CD4-positive, alpha-beta T cell treated with Interleukin-12 subunit alpha and Interleukin-12 subunit beta, for 1 hour (primary cell): ENCODE results near the gene SEMA4C.

Source experiments
- DNase-seq: peaks from one replicate; pipeline ENCODE4 v3.0.0-alpha.2; 2020

SEMA4C gene

DNA sequence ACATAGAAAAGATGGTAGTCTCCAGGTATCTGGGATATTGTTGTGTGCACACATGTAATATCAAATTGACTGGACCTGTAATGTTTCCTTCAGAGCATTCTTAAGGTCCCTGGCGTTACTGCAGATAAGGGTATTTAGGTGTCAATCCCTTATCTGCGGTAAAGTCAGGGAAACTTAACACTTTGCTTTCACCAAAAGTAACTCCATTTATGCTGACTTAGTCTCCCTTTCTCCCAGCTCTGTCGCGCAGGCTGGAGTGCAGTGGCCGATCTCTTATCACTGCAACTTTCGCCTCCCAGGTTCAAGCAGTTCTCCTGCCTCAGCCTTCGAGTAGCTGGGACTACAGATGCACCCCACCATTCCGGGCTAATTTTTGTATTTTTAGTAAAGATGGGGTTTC is 52.0 kb downstream of the SEMA4C start:
- DNase-seq = no peak

DNA sequence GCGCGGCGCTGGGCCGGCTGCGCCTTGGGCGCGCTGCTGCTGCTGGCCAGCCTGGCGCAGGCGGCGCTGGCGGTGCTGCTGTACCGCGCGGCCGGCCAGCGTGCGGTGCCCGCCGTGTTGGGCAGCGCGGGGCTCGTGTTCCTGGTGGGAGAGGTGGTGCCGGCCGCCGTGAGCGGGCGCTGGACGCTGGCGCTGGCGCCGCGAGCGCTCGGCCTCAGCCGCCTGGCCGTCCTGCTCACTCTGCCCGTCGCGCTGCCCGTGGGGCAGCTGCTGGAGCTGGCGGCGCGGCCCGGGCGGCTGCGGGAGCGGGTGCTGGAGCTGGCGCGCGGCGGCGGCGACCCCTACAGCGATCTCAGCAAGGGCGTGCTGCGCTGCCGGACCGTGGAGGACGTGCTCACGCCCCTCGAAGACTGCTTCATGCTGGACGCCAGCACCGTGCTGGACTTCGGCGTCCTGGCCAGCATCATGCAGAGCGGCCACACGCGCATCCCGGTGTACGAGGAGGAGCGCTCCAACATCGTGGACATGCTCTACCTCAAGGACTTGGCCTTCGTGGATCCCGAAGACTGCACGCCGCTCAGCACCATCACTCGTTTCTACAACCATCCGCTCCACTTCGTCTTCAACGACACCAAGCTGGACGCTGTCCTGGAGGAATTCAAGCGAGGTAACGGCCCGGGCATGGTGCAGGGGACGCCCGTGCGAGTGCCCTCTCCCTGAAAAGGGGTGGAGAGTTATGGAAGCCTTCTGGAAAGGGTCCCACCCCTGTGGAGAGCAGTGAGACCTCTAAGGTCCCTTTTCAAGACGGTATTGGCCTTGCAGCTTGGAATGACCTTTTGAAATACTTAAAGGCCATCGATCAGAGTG is 52.8 kb downstream of the SEMA4C start:
- no peak for DNase-seq

DNA sequence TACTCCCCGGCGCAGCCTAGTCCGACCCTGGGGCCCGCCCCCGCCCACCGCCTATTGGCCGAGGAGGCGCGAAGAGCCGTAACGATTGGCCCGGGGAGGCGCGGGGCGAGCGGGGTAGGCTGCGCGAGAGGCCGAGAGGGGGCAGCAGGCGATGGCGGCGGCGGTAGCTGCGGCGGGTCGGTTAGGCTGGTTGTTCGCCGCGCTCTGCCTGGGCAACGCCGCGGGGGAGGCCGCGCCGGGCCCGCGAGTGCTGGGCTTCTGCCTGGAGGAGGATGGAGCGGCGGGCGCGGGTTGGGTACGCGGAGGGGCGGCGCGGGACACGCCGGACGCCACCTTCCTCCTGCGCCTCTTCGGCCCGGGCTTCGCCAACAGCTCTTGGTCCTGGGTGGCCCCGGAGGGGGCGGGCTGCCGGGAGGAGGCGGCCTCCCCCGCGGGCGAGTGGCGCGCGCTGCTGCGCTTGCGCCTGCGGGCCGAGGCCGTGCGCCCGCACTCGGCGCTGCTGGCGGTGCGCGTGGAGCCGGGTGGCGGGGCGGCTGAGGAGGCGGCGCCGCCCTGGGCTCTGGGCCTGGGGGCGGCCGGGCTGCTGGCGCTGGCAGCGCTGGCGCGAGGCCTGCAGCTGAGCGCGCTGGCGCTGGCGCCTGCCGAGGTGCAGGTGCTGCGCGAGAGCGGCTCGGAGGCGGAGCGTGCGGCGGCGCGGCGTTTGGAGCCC is 53.6 kb downstream of the SEMA4C start, which contains the start of gene CNNM3:
TSS of gene CNNM3 (plus strand) at position 142 of the 709 bp plus-strand sequence. CDS start at position 152, 10 bp downstream.
- peak; percentile 95 for DNase-seq

DNA sequence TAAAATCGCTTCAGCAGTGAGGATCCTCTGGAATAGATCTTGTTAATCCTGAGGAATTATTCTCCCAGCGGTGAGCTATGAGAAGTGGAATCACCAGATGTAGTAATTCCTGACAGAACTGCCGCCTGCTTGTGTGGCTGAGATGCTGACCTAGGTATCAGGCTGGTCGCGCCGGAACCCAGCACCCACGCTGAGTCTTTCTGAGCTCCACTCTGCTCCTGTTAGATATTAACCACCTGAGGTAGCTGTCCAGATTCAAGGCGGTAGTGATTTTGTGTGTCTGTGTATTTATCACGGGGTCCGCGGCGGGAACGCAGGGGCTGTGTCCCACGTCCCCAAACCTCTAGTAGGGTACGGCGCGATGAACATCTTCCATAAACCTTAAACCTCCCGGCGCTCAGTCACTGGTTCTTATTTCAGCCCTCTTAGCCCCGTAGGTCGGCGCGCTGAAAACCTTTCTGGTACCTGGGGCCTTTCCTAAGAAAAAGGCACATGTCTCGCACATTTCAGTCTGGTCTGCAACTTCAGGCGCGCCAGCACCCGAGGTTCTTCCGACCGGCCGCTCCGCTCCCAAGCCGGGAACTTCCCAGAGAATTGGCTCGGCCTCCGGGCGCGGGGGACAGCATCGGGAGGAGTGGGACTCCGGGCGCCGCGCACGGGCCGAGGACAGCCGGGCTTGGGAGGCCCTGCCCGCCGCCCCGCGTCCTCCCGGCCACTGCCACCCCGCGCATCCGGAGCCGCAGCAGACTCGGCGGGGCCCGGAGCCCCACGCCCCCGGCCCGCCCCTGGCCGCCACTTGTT is 54.4 kb downstream of the SEMA4C start:
- no peak for DNase-seq

DNA sequence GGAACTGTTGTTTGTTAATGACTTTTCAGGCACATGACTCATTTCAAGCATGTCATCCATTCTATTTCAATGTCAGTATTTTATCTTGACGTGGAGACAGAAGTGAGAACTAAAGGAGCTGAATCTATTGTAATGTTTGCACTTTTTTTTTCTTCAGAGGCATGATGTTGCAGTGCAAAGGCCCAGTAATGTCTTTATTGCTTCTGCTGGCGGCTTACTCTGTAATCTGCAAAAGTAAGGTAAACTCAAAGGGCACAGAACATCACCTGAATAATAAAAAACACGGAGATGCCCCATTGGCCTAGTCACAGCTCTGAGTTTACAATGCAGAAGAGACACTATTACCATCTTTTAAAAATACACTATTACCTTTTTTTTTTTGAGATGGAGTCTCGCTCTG is 56.2 kb downstream of the SEMA4C start:
- no peak for DNase-seq

DNA sequence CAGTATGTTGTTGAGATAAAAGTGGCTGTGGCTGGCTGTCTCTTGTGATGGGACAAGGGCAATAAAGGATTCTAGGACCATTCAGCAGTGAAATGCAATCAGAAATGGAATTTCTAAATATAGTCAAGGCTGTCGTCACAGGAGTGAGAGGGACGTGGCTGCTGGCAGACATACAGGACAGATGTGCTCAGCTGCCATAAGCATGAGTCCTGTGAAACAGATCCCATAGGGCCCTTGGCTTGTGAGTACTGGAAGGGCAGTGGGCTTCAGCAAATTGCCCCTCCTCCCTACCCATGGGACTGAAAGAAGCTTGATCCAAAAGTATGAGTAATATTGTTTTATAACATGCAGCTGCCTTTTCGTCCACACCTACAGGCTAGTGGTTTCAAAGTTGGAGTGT is 58.0 kb downstream of the SEMA4C start:
- no peak for DNase-seq

DNA sequence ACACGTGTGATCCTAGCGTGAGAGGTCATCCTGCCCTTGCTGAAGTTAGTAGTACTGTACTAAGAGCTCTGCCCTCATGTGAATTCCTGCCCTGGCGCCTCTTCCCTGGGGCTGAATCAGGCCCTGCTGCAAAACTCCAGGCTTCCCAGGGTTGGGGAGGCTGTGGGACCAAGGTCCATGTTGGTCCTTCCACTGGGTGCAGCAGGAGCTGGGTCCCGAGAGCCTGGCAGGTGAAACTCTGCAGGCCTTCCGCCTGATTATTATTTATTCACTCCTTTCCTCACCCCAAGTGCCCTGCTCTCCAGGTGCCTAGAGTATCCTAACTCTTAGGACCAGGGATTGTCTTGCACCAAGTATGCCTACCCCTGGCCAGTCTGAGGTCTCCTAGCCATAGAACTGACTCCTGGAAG is 59.1 kb downstream of the SEMA4C start:
- DNase-seq = no peak

DNA sequence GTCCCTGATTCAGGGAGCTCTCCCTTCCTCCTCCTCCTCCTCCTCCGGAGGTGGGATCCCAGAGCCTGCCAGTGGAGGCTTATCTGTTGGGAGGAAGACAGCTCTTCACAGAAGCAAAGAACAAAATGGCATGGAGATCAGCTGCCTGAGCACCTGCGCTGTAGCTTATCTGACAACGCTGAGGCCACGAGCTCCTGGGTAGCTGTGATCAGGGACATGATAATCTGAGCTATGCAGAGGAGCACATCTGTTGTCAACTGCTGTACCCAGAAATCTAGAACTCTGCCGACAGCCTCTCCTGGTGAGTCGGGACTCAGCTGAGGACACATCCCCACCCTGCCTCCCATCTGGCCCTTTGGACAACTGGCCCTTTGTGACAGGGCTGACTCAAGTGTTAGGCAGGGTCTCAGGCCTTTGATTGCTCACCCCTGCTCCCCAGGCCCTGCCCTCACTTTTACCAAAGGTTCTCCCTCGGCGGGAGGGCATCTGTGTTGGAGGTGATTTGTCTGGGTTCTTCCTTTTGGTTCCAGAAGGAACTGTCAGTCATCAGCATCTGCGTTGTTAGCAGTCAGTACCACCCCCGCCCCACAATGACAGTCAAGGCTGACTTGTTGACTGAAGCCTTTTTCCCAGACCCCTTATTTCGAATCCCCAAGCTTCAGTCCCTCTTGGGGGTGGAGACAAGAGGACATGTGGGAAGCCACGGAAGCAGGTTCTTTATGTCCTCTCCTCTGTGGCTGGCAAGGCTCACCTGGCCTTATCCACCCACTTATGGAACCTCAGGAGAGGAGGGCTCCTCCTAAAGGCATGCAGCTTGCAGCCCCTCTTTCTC is 59.7 kb downstream of the SEMA4C start:
- DNase-seq = no peak
